ENCODE data around the gene AMPD3. TPM values are rescaled to one million over a fixed set of nuclear protein-coding genes. Genes with fewer than 3 reads are reported as not detected.

AMPD3 gene
- total and polyA plus RNA-seq, 2 of the 13 experiments (the other 11 are each of a cell fraction or from before 2014, with no cell fraction given) = 0.33 to 2.3 TPM

DNA sequence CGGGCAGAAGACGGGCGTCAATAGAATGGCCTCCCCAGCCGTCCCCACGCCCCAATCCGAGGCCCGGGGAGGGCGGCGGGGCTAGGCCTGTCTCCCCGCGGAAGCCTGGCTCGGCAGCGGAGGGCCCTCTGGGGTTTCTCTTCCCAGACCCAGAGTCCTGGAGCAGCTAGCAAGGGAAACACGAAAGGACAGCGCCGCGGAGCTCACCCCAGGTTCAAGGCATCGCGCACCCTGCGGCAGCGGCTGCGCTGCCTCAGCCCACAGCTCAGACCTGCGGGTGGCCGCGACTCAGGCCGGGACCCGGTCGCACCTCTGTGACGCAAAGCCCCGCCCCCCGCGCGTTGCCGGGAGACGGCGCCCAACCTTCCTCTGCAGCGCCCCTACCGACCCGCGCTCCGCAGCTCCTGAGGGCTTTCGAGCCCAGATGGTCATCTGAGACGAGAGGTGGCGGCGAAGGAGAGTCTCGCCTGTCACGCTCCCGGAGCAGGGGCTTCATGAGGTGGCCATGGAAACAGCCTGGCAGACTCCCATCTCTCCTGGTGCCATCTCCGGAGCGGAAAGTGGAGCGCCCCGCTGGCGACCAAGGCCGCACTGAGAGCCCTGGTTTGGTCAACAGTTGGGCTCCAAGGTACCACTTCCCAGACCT, 86.0 kb downstream of the AMPD3 start, which contains the start of gene RNF141 (continued):
- TF ChIP-seq, protein P1, sequence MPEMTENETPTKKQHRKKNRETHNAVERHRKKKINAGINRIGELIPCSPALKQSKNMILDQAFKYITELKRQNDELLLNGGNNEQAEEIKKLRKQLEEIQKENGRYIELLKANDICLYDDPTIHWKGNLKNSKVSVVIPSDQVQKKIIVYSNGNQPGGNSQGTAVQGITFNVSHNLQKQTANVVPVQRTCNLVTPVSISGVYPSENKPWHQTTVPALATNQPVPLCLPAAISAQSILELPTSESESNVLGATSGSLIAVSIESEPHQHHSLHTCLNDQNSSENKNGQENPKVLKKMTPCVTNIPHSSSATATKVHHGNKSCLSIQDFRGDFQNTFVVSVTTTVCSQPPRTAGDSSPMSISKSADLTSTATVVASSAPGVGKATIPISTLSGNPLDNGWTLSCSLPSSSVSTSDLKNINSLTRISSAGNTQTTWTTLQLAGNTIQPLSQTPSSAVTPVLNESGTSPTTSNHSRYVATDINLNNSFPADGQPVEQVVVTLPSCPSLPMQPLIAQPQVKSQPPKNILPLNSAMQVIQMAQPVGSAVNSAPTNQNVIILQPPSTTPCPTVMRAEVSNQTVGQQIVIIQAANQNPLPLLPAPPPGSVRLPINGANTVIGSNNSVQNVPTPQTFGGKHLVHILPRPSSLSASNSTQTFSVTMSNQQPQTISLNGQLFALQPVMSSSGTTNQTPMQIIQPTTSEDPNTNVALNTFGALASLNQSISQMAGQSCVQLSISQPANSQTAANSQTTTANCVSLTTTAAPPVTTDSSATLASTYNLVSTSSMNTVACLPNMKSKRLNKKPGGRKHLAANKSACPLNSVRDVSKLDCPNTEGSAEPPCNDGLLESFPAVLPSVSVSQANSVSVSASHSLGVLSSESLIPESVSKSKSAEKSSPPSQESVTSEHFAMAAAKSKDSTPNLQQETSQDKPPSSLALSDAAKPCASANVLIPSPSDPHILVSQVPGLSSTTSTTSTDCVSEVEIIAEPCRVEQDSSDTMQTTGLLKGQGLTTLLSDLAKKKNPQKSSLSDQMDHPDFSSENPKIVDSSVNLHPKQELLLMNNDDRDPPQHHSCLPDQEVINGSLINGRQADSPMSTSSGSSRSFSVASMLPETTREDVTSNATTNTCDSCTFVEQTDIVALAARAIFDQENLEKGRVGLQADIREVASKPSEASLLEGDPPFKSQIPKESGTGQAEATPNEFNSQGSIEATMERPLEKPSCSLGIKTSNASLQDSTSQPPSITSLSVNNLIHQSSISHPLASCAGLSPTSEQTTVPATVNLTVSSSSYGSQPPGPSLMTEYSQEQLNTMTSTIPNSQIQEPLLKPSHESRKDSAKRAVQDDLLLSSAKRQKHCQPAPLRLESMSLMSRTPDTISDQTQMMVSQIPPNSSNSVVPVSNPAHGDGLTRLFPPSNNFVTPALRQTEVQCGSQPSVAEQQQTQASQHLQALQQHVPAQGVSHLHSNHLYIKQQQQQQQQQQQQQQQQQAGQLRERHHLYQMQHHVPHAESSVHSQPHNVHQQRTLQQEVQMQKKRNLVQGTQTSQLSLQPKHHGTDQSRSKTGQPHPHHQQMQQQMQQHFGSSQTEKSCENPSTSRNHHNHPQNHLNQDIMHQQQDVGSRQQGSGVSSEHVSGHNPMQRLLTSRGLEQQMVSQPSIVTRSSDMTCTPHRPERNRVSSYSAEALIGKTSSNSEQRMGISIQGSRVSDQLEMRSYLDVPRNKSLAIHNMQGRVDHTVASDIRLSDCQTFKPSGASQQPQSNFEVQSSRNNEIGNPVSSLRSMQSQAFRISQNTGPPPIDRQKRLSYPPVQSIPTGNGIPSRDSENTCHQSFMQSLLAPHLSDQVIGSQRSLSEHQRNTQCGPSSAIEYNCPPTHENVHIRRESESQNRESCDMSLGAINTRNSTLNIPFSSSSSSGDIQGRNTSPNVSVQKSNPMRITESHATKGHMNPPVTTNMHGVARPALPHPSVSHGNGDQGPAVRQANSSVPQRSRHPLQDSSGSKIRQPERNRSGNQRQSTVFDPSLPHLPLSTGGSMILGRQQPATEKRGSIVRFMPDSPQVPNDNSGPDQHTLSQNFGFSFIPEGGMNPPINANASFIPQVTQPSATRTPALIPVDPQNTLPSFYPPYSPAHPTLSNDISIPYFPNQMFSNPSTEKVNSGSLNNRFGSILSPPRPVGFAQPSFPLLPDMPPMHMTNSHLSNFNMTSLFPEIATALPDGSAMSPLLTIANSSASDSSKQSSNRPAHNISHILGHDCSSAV (CRISPR knock-in tag; IDR thresholded peaks at IDR 0.05; ENCODE audit: borderline replicate concordance) = 0 out of 2 replicates have a peak, but pooled peaks have one; percentile 52
- peak; percentile 86; the same call in 1 of the 2 replicates for TF ChIP-seq ZNF614 (CRISPR knock-in tag; IDR thresholded peaks at IDR 0.05; ENCODE audit: borderline replicate concordance)
- TF ChIP-seq STAT6 (CRISPR knock-in tag; IDR thresholded peaks at IDR 0.05; ENCODE audit: borderline replicate concordance) = no peak
- 0 out of 2 replicates have a peak, but pooled peaks have one; percentile 45 for TF ChIP-seq CHD2 (IDR thresholded peaks at IDR 0.05; ENCODE audit: low read depth, low read length)
- peak; percentile 32; the same call in 1 of the 2 replicates for TF ChIP-seq PAXIP1 (CRISPR knock-in tag; conservative IDR thresholded peaks at IDR 0.05)
- TF ChIP-seq ZNF776 (CRISPR knock-in tag; IDR thresholded peaks at IDR 0.05) = peak; percentile 27; the same call in 1 of the 2 replicates
- no peak for TF ChIP-seq ZNF597 (CRISPR knock-in tag; IDR thresholded peaks at IDR 0.05)
- 0 out of 2 replicates have a peak, but pooled peaks have one; percentile 30 for TF ChIP-seq ZBTB3 (CRISPR knock-in tag; IDR thresholded peaks at IDR 0.05; ENCODE audit: borderline replicate concordance, low read depth)
- peak; percentile 88 for TF ChIP-seq CBX1 (IDR thresholded peaks at IDR 0.05; ENCODE audit: low read depth)
- TF ChIP-seq CBX2 (IDR thresholded peaks at IDR 0.05; ENCODE audit: low read depth, low read length) = no peak
- TF ChIP-seq CBX2 (CRISPR knock-in tag; IDR thresholded peaks at IDR 0.05; ENCODE audit: low read depth) = no peak

All from HepG2 (cell line).